WTC11 (cell line): ENCODE measurements around the gene FMO2. TPM values are rescaled to one million over a fixed set of nuclear protein-coding genes. Genes with fewer than 3 reads are reported as not detected.

ENCODE experiments used
- ATAC-seq: fragments of 200-7000 bp; cut with Tn5 transposase; 2 replicates; pipeline ENCODE4 v1.10.0; 2021; ENCODE audit warnings: mild to moderate bottlenecking, moderate library complexity
- CTCF ChIA-PET: fragments of 300-600 bp; sonication (Branson Sonifier 250); formaldehyde crosslinking; loops from one replicate; lab custom pipeline; 2021; ENCODE audit warnings: antibody characterized with exemption; lab: Charles Lee
- POLR2A ChIA-PET: fragments of 350-600 bp; sonication (Branson Sonifier 250); formaldehyde crosslinking; loops from one replicate; lab custom pipeline; 2021; ENCODE audit warnings: antibody characterized with exemption; lab: Charles Lee
- DNase-seq: peaks from one replicate; pipeline ENCODE4 v3.0.0; 2021; ENCODE audit warnings: low spot score
- H3K27ac Mint-ChIP-seq: 2 replicates; pipeline ENCODE4 v1.8.0; 2021; ENCODE audit warnings: mixed read lengths
- H3K27me3 Mint-ChIP-seq: 2 replicates; pipeline ENCODE4 v1.8.0; 2021; ENCODE audit warnings: low read depth, mild to moderate bottlenecking, moderate library complexity, mixed read lengths
- H3K36me3 Mint-ChIP-seq: 2 replicates; pipeline ENCODE4 v1.8.0; 2021; ENCODE audit warnings: mixed read lengths
- H3K4me1 Mint-ChIP-seq: 2 replicates; pipeline ENCODE4 v1.8.0; 2022; ENCODE audit warnings: mixed read lengths
- H3K4me3 Mint-ChIP-seq: 2 replicates; pipeline ENCODE4 v1.8.0; 2021; ENCODE audit warnings: mild to moderate bottlenecking, moderate library complexity, mixed read lengths
- H3K9me3 Mint-ChIP-seq: 2 replicates; pipeline ENCODE4 v1.8.0; 2021; ENCODE audit warnings: mixed read lengths
- AFF4 ChIP-seq: sonication (generic); formaldehyde crosslinking; IDR thresholded peaks from 2 replicates; pipeline ENCODE4 v1.8.1; 2023; ENCODE audit warnings: mild to moderate bottlenecking, missing genetic modification reagents, borderline replicate concordance
- ATF3 ChIP-seq: sonication (generic); formaldehyde crosslinking; conservative IDR thresholded peaks from 2 replicates; pipeline ENCODE4 v1.8.1; 2022; ENCODE audit warnings: mild to moderate bottlenecking, missing genetic modification reagents
- CREB1 ChIP-seq: sonication (generic); formaldehyde crosslinking; IDR thresholded peaks from 2 replicates; pipeline ENCODE4 v1.8.0; 2023; ENCODE audit warnings: mild to moderate bottlenecking, missing genetic modification reagents
- E2F4 ChIP-seq: sonication (generic); formaldehyde crosslinking; IDR thresholded peaks from 2 replicates; pipeline ENCODE4 v1.8.1; 2022; ENCODE audit warnings: low read depth, mild to moderate bottlenecking, moderate library complexity, missing genetic modification reagents, borderline replicate concordance
- E2F5 ChIP-seq: sonication (generic); formaldehyde crosslinking; IDR thresholded peaks from 2 replicates; pipeline ENCODE4 v1.8.1; 2022; ENCODE audit warnings: mild to moderate bottlenecking, moderate library complexity, missing genetic modification reagents
- ESRRA ChIP-seq: sonication (generic); formaldehyde crosslinking; IDR thresholded peaks from 2 replicates; pipeline ENCODE4 v1.8.1; 2022; ENCODE audit warnings: mild to moderate bottlenecking, missing genetic modification reagents, borderline replicate concordance
- ETV6 ChIP-seq: sonication (generic); formaldehyde crosslinking; IDR thresholded peaks from 2 replicates; pipeline ENCODE4 v1.8.1; 2022; ENCODE audit warnings: mild to moderate bottlenecking, missing genetic modification reagents
- FOXP1 ChIP-seq: sonication (generic); formaldehyde crosslinking; IDR thresholded peaks from 2 replicates; pipeline ENCODE4 v1.8.0; 2022; ENCODE audit warnings: missing genetic modification reagents, mild to moderate bottlenecking, moderate library complexity, borderline replicate concordance
- HMGXB4 ChIP-seq: sonication (generic); formaldehyde crosslinking; IDR thresholded peaks from 2 replicates; pipeline ENCODE4 v1.8.1; 2023; ENCODE audit warnings: mild to moderate bottlenecking, moderate library complexity, missing genetic modification reagents
- MLX ChIP-seq: sonication (generic); formaldehyde crosslinking; IDR thresholded peaks from 2 replicates; pipeline ENCODE4 v1.8.1; 2023; ENCODE audit warnings: mild to moderate bottlenecking, missing genetic modification reagents, moderate library complexity
- NFATC4 ChIP-seq: fragments of 250-450 bp; sonication (Bioruptor Pico); IDR thresholded peaks from 2 replicates; pipeline ENCODE4 v1.9.0; 2021; ENCODE audit warnings: mild to moderate bottlenecking
- NFYB ChIP-seq: sonication (generic); formaldehyde crosslinking; conservative IDR thresholded peaks from 2 replicates; pipeline ENCODE4 v1.8.0; 2022; ENCODE audit warnings: low read depth, missing genetic modification reagents
- PRDM15 ChIP-seq: sonication (generic); formaldehyde crosslinking; IDR thresholded peaks from 2 replicates; pipeline ENCODE4 v1.8.0; 2022; ENCODE audit warnings: missing genetic modification reagents
- SMAD3 ChIP-seq: sonication (generic); formaldehyde crosslinking; IDR thresholded peaks from 2 replicates; pipeline ENCODE4 v1.8.0; 2022; ENCODE audit warnings: missing genetic modification reagents, mild to moderate bottlenecking, borderline replicate concordance
- SMAD4 ChIP-seq: sonication (generic); formaldehyde crosslinking; IDR thresholded peaks from 2 replicates; pipeline ENCODE4 v1.8.0; 2022; ENCODE audit warnings: mild to moderate bottlenecking, missing genetic modification reagents
- SOX15 ChIP-seq: fragments of 250-450 bp; sonication (Bioruptor Pico); IDR thresholded peaks from 2 replicates; pipeline ENCODE4 v1.9.0; 2021; ENCODE audit warnings: mild to moderate bottlenecking
- SP1 ChIP-seq: sonication (generic); formaldehyde crosslinking; conservative IDR thresholded peaks from 2 replicates; pipeline ENCODE4 v1.8.1; 2022; ENCODE audit warnings: missing genetic modification reagents
- TEAD4 ChIP-seq: sonication (generic); formaldehyde crosslinking; IDR thresholded peaks from 2 replicates; pipeline ENCODE4 v1.8.0; 2022; ENCODE audit warnings: mild to moderate bottlenecking, missing genetic modification reagents
- ZNF416 ChIP-seq: fragments of 250-450 bp; sonication (Bioruptor Pico); IDR thresholded peaks from 2 replicates; pipeline ENCODE4 v1.9.0; 2021; ENCODE audit warnings: mild to moderate bottlenecking, inconsistent platforms
- total RNA-seq: library from RNA; stranded (reverse); gene quantifications from 3 replicates; pipeline ENCODE4 v1.2.3, GENCODE V29; 2021
- TF ChIP-seq, protein P1 (sequence below): sonication (generic); formaldehyde crosslinking; IDR thresholded peaks from 2 replicates; pipeline ENCODE4 v1.8.0; 2023; ENCODE audit warnings: mild to moderate bottlenecking, missing genetic modification reagents

Gene FMO2
- total RNA-seq, 1 experiment from 2014 or later, result not detected

GRCh38 chr1:171140956-171141687 is 44.0 kb upstream of the FMO2 start:
- Mint-ChIP-seq H3K9me3 (no peaks in the 10 kb centered on the region), H3K27ac (no peak overlapping the region), H3K36me3 (no peaks in the 10 kb centered on the region), H3K4me1 (peaks cover 33% of the 10 kb centered on the region), H3K4me3 (no peak overlapping the region), H3K27me3 (no peaks in the 10 kb centered on the region)
- no peak for ATAC-seq
- TF ChIP-seq PRDM15 (CRISPR knock-in tag) (no peak), TEAD4 (CRISPR knock-in tag) (no peak), SMAD4 (CRISPR knock-in tag) (no peak), SMAD3 (CRISPR knock-in tag) (no peak), ESRRA (CRISPR knock-in tag) (no peak), ATF3 (CRISPR knock-in tag) (no peak), HMGXB4 (no peak), ETV6 (CRISPR knock-in tag) (no peak), SOX15 (CRISPR knock-in tag) (no peak), AFF4 (CRISPR knock-in tag) (no peak), NFATC4 (CRISPR knock-in tag) (no peak), NFYB (CRISPR knock-in tag) (no peak), CREB1 (CRISPR knock-in tag) (no peak), E2F5 (CRISPR knock-in tag) (no peak), FOXP1 (no peak), E2F4 (CRISPR knock-in tag) (no peak), MLX (CRISPR knock-in tag) (no peak), SP1 (CRISPR knock-in tag) (no peak), ZNF416 (CRISPR knock-in tag) (no peak)
- TF ChIP-seq, protein P1, sequence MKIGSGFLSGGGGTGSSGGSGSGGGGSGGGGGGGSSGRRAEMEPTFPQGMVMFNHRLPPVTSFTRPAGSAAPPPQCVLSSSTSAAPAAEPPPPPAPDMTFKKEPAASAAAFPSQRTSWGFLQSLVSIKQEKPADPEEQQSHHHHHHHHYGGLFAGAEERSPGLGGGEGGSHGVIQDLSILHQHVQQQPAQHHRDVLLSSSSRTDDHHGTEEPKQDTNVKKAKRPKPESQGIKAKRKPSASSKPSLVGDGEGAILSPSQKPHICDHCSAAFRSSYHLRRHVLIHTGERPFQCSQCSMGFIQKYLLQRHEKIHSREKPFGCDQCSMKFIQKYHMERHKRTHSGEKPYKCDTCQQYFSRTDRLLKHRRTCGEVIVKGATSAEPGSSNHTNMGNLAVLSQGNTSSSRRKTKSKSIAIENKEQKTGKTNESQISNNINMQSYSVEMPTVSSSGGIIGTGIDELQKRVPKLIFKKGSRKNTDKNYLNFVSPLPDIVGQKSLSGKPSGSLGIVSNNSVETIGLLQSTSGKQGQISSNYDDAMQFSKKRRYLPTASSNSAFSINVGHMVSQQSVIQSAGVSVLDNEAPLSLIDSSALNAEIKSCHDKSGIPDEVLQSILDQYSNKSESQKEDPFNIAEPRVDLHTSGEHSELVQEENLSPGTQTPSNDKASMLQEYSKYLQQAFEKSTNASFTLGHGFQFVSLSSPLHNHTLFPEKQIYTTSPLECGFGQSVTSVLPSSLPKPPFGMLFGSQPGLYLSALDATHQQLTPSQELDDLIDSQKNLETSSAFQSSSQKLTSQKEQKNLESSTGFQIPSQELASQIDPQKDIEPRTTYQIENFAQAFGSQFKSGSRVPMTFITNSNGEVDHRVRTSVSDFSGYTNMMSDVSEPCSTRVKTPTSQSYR (CRISPR knock-in tag), result no peak
- DNase-seq, result no peak
- CTCF ChIA-PET, result interaction anchor here (1.0 to 2.9 kb wide), 6 partner anchors 12 to 174 kb away, joined by 3 to 19 read pairs (median 6); partner anchors contain the start of gene FMO4
- POLR2A ChIA-PET, result interaction anchor here (0.7 kb wide), 1 partner anchor 357 kb away, joined by 3 read pairs; no protein-coding TSS in a partner anchor
